HG02870 (cell line): ENCODE measurements around the gene ATXN1L.
A peak's percentile ranks its signal among the peaks of the same experiment; 100 is the strongest.
"Not testable (repeated sequence)": the region's sequence is repeated elsewhere in the genome, so short reads cannot be mapped to it uniquely, and the experiment has no call there.

Experiments used
- ATAC-seq: cut with Tn5 transposase; IDR thresholded peaks from one replicate; pipeline ENCODE4 v1.9.1; 2021; ENCODE audit warnings: mild to moderate bottlenecking, moderate library complexity; ENCODE audit not compliant: unreplicated experiment

The ATXN1L gene

DNA sequence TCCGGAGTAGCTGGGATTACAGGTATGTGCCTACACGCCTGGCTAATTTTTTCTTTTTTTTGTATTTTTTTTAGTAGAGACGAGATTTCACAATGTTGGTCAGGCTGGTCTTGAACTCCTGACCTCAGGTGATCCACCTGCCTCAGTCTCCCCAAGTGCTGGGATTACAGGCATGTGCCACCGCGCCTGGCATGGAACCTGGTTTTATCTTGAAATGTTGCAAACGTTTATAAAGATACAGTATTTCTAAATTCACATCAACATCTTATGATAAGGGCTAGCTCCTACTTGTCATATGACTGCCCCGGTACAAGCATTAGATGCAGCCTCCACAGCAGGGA lies 48.1 kb downstream of the ATXN1L start:
- ATAC-seq = no peak

DNA sequence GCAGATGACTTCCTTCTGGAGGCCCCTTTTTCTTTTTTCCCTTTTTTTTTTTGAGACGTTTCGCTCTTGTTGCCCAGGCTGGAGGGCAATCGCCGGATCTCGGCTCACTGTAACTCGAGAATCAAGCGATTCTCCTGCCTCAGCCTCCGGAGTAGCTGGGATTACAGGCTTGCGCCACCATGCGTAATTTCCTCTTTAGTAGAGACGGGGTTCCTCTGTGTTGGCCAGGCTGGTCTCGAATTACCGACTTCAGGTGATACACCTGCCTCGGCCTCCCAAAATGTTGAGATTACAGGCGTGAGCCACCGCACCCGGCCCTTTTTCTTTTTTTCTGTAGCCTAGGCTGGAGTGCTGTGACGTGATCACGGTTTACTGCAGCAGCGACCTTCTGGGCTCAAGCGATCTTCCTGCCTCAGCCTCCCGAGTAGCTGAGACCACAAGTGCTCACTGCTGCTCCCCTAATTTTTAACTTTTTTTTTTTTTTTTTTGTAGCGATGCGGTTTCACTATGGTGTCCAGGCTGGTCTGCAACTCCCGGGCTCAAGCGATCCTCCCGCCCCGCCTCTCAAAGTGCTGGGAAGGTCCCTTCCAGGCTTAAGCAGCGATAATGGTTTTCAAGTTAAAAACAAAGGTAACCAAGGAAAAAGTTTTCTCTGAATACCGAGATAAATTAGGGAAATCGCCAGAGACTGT lies 48.6 kb downstream of the ATXN1L start:
- ATAC-seq = no peak

DNA sequence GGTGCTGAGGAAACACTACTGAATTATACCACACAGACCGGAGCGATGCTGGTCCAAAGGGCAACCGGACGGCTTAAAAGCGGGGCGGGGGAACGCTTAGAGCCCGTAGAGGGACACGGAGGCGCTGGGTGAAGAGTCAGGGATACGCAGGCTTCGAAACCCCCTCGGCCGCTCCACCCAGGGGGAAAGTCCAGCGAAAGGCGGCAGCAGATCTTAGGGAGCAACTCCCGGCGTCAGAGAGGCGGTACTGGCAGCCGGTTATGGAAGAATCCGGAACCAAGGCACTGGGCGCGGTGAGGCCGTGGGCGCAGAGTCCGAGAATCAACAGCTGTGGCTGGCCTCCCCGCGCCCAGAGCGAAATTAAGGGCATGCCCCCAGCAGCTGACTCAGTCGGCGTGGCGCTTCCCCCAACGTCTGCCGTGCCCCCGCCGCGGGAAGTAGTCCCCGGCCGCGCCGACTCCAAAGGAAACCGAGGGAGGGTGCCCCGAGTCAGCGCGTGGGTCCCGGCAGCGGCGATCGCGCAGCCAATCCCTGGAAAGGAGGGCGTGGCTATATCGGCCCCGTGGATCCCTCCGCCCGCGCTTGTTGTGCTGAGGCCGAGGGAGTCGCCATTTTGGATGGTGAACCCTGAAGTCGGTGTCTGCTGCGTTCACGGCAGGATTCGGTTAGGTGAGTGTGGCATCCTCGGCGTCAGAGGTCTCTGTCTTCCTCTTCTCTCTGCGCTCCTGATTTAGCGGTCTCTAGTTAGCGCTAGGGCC lies 49.3 kb downstream of the ATXN1L start, which contains the start of gene IST1:
IST1 (plus strand) TSS at position 611 of the 758 bp plus-strand sequence. CDS start 20,110 bp downstream, outside the sequence.
- peak; percentile 81 for ATAC-seq

DNA sequence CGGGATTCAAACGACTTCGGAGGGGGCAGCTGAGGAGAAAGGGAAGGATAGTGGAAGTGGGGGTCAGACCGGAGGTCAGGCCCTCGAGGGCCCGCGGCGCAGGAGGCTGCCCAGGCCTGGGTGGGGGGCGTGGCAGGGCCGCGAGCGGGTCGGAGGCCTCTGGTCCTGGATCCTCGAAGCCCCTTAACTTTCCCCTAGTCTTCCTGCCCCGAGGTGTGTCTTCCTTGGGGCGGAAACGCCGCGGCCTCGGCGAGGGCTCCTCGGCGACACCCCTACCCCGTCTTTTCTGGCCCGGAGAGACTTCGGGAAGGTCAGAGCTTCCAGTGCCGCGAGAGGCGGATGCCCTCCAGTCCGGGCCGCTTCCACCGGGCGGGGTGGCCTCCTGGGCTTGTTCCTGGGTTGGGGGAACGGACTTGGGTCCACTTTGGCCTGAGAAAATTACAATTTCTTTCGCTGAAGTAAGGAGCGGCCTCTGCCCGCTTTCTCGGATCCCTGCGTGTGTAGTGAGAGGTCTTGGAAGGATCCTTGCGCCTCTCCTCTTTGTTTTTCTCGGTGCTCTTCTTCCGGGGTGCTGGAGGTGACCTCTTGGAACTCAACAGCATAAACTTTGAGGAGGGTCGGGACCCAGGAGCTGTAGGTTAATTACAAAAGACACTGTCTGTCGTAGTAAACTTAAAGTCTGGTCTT lies 50.0 kb downstream of the ATXN1L start:
- peak; percentile 17 for ATAC-seq

DNA sequence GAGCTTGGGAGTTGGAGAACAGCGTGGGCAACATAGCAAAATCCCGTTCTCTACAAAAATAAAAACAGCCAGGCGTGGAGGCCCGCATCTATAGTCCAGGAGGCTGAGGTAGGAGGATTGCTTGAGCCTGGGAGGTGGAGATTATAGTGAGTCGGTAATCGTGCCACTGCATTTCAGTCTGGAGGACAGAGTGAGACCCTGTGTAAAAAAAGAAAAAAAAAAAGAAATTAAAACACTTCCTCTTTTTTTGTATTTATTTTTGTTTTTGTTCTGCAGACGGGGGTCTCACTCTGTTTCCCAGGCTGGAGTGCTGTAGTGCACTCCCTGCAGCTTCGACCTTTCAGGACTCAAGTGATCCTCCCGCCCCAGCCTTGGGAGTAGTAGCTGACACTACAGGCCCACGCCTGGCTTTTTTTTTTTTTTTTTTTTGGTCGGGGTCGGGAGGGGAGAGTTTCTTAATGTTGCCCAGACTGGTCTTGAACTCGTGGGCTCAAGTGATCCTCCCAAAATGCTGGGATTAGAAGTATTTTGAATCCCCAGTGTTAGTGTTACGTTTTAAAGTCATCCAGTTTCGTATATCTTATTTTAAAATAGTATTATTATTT lies 51.1 kb downstream of the ATXN1L start:
- ATAC-seq = no peak

DNA sequence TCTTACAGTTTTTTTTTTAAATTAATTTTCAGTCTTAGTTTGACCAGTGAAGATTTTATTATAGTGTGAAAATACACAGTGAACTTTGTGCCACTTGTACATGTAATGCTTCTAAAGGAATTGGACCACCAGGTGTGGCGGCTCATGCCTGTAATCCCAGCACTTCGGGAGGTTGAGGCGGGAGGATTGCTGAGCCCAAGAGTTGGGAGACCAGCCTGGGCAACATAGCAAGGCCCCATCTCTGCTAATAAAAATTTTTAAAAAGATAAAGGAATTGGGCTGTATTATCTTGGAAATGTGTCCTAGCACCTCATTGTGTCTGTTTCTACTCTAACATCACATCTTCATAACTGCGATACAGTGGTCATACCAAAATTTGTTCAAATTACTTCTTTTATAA lies 53.4 kb downstream of the ATXN1L start:
- no peak for ATAC-seq

DNA sequence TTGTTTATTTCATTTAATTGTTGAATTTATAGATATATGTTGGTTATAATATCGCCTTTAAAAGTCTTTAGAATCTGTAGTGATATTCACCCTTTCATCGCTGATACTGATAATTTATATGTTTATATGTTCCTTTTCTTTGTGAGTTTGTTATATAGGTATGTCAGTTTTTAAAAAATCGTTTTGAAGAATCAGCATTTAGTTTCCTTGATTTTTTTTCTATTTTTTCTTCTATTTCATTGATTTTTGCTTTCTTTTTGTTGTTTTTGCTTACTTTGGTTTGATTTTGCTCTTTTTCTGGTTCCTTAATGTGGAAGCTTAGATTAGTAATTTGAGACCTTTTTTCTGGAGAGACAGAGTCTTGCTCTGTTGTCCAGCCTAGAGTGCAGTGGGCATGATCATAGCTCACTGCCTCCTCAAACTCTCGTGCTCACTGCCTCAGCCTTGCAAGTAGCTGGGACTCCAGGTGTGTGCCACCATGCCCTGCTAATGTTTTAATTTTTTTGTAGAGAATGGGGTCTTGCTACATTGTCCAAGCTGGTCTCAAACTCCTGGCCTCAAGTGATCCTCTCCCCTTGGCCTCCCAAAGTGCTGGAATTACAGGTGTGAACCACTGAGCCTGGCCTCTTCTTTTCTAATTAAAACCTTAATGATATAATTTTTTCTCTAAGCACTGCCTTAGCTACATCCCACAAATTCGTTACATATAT lies 57.0 kb downstream of the ATXN1L start:
- ATAC-seq = no peak

DNA sequence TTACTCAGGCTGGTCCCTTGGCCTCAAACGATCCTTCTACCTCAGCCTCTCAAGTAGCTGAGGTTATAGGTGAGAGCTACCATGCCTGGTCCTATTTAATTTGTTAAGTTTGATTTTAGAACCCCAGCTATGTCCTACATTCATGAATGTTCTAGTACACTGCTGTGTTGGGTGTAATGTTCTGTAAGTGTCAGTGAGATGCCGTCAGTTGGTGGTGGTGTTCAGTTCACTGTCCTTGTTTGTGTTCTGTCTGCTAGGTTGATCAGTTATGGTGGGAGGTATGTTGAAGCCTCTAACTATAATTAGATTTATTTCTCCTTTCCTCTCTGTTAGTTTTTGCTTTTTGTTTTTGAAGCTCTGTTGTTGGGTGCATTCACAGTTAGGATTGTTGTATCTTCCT lies 57.8 kb downstream of the ATXN1L start:
- no peak for ATAC-seq

DNA sequence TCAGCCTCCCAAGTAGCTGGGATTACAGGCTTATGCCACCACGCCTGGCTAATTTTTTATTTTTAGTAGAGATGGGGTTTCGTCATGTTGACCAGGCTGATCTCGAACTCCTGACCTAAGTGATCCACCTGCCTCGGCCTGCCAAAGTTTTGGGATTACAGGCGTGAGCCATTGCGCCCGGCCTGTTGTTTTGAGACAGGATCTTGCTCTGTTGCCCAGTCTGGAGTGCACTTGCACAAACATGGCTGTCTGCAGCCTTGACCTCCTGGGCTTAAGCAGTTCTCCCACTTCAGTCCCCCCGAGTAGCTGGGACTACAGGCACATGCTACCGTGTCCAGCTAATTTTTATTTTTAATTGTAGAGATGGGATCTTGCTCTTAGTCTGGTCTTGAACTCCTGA lies 58.5 kb downstream of the ATXN1L start:
- no peak for ATAC-seq

DNA sequence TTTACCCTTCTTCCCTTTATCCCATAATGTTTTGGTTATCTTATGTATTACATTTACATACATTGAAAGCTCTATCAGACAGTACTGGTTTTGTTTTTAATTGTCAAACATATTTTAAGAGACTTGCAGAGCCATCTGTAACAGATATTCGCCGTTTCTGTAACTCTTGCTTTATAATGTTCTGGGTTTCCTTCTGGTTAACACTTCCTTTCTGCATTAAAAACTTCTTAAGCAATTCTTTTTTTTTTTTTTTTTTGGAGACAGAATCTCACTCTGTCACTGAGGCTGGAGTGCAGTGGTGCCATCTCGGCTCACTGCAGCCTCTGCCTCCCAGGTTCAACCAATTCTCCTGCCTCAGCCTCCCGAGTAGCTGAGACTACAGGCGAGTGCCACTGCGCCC lies 60.0 kb downstream of the ATXN1L start:
- not testable (repeated sequence) for ATAC-seq
